ENCODE measurements around the gene ZNF566.
A peak's percentile ranks its signal among the peaks of the same experiment; 100 is the strongest.
"Not testable (repeated sequence)": the region's sequence is repeated elsewhere in the genome, so short reads cannot be mapped to it uniquely, and the experiment has no call there.

The ZNF566 gene

DNA sequence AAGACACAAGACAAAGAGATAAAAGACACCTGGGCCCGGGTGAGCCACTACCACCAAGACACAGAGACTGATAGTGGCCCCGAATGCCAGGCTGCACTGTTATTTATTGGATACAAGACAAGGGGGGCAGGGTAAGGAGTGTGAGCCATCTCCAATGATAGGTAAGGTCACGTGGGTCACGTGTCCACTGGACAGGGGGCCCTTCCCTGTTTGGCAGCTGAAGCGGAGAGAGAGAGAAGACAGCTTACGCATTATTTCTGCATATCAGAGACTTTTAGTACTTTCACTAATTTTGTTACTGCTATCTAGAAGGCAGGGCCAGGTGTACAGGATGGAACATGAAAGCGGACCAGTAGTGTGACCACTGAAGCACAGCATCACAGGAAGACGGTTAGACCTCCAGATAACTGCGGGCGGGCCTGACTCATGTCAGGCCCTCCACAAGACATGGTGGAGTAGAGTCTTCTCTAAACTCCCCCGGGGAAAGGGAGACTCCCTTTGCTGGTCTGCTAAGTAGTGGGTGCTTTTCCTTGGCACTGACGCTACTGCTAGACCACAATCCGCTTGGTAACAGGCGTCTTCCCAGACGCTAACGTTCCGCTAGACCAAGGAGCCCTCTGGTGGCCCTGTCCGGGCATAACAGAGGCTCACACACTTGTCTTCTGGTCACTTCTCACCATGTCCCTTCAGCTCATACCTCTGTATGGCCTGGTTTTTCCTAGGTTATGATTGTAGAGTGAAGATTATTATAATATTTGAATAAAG, 3.5 kb upstream of the ZNF566 start:
- H3K4me3 ChIP-seq (ENCODE audit: low read length); H3K36me3 ChIP-seq (ENCODE audit: control insufficient read depth, insufficient read depth, low read length, severe bottlenecking); H3K9ac ChIP-seq (ENCODE audit: low read length); H3K27me3 ChIP-seq (replicated peaks; ENCODE audit: control insufficient read depth, insufficient read depth, low read length); H3K9me3 ChIP-seq (ENCODE audit: control insufficient read depth, low read length): not testable (repeated sequence)
- DNase-seq (ENCODE audit: low read depth): peak; percentile 77
- H3K4me1 ChIP-seq (ENCODE audit: control insufficient read depth, insufficient read depth, low read length): peaks cover 14% of the 10 kb centered on the region

DNA sequence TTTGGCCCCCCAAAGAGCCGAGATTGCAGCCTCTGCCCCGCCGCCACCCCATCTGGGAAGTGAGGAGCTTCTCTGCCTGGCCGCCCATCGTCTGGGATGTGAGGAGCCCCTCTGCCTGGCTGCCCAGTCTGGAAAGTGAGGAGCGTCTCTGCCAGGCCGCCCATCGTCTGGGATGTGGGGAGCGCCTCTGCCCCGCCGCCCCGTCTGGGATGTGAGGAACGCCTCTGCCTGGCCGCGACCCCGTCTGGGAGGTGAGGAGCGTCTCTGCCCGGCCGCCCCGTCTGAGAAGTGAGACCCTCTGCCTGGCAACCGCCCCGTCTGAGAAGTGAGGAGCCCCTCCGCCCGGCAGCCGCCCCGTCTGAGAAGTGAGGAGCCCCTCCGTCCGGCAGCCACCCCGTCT, 1.5 kb upstream of the ZNF566 start:
- H3K9me3 ChIP-seq (ENCODE audit: control insufficient read depth, low read length); H3K4me3 ChIP-seq (ENCODE audit: low read length); H3K27me3 ChIP-seq (replicated peaks; ENCODE audit: control insufficient read depth, insufficient read depth, low read length); H3K36me3 ChIP-seq (ENCODE audit: control insufficient read depth, insufficient read depth, low read length, severe bottlenecking); H3K9ac ChIP-seq (ENCODE audit: low read length); DNase-seq (ENCODE audit: low read depth): not testable (repeated sequence)
- H3K4me1 ChIP-seq (ENCODE audit: control insufficient read depth, insufficient read depth, low read length): peaks cover 14% of the 10 kb centered on the region

DNA sequence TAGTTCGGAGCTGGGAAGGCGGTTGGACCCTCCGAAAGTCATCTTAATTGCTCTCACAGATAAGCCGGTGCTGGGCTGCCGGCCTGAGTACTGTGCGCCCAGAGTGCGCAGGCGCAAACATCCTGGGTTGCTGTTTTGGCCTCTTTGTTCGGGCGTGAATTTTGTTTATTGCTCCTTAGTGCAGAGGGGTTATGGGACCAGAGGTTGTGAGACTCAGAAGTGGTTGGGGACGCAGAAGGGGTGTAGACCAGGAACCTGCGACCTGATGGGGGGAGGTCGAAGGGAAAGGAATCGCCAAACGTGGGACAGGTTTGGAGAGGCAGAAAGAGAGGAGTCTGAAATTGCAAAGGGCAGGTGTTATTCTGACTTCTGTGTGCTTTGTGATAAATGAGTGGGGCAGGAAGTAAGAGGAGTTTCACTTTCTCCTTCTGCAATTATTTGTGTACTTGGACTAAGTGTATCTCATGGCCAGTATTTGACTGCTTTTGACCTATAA, 607 bp upstream of the ZNF566 start:
- Histone ChIP-seq H3K9me3 (ENCODE audit: control insufficient read depth, low read length) (no peaks in the 10 kb centered on the region), H3K9ac (ENCODE audit: low read length) (peak overlapping the region; percentile 99), H3K36me3 (ENCODE audit: control insufficient read depth, insufficient read depth, low read length, severe bottlenecking) (no peaks in the 10 kb centered on the region), H3K27me3 (replicated peaks; ENCODE audit: control insufficient read depth, insufficient read depth, low read length) (no peaks in the 10 kb centered on the region), H3K4me3 (ENCODE audit: low read length) (peak overlapping the region; percentile 94), H3K4me1 (ENCODE audit: control insufficient read depth, insufficient read depth, low read length) (peaks cover 14% of the 10 kb centered on the region)
- no peak for DNase-seq (ENCODE audit: low read depth)

DNA sequence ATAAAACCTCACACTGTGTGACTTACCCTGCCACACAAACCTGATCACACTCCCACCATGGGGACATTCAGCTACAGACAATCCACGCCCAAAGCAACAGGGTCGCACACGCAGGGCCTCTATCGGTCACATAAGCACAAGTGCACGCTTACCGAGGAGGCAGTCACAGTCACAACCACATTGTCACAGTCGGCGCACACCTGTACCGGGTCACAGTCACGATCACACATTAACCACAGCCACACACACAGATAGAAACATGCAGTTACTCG, 579 bp downstream of the ZNF566 start:
- Histone ChIP-seq H3K27me3 (replicated peaks; ENCODE audit: control insufficient read depth, insufficient read depth, low read length) (no peaks in the 10 kb centered on the region), H3K9me3 (ENCODE audit: control insufficient read depth, low read length) (no peaks in the 10 kb centered on the region), H3K36me3 (ENCODE audit: control insufficient read depth, insufficient read depth, low read length, severe bottlenecking) (no peaks in the 10 kb centered on the region), H3K4me3 (ENCODE audit: low read length) (peak overlapping the region; percentile 94), H3K4me1 (ENCODE audit: control insufficient read depth, insufficient read depth, low read length) (peaks cover 14% of the 10 kb centered on the region), H3K9ac (ENCODE audit: low read length) (peak overlapping the region; percentile 99)
- peak; percentile 46 for DNase-seq (ENCODE audit: low read depth)

DNA sequence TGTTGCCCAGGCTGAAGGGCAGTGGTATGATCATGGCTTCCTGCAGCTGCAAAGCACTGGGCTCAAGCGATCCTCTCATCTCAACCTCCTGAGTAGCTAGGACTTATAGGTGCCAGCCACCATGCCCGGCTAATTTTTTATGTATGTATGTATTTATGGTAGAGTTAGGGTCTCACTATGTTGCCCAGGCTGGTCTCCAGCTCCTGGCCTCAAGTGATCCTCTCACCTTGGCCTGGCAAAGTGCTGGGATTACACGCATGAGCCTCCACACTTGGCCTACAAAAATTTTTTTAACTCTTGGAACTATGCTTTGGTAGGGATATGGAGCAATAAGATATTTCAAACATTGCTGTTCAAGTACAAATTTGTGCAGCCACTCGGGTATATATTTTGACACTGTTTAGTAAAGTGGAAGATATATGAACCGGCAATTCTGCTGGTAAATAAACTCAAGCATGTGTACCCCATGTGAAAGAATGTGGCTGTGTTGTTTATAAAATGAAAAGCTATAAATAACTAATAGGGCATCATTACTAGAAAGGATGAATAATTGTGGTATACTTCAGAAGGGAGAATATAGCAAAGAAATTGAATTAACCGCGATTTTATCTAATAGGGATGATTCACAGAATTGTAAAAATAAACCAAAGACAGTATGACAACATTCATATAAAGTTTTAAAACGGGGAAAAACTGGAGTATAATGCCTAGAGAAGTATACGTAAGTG, 1.1 kb downstream of the ZNF566 start:
- peaks cover 14% of the 10 kb centered on the region for H3K4me1 ChIP-seq (ENCODE audit: control insufficient read depth, insufficient read depth, low read length)
- no peak for DNase-seq (ENCODE audit: low read depth)
- H3K36me3 ChIP-seq (ENCODE audit: control insufficient read depth, insufficient read depth, low read length, severe bottlenecking): peaks cover 2% of the 10 kb centered on the region
- no peaks in the 10 kb centered on the region for H3K27me3 ChIP-seq (replicated peaks; ENCODE audit: control insufficient read depth, insufficient read depth, low read length)
- peak overlapping the region; percentile 94 for H3K4me3 ChIP-seq (ENCODE audit: low read length)
- H3K9ac ChIP-seq (ENCODE audit: low read length): peak overlapping the region; percentile 99
- H3K9me3 ChIP-seq (ENCODE audit: control insufficient read depth, low read length): no peaks in the 10 kb centered on the region

DNA sequence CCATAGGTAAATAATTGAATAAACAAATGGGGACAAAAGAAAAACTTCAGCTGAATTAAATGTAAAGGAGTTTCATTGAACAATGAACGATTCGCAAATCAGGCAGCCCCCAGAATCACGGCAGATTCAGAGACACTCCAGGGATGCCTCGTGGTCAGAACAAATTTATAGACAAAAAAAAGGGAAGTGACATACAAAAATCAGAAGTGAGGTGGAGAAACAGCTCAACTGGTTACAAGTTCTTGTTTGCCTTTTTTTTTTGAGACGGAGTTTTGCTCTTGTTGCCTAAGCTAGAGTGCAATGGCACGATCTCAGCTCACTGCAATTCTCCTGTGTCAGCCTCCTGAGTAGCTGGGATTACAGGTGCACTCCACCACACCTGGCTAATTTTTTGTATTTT, 5.7 kb downstream of the ZNF566 start:
- Histone ChIP-seq H3K4me1 (ENCODE audit: control insufficient read depth, insufficient read depth, low read length) (peaks cover 8% of the 10 kb centered on the region), H3K9me3 (ENCODE audit: control insufficient read depth, low read length) (no peaks in the 10 kb centered on the region), H3K36me3 (ENCODE audit: control insufficient read depth, insufficient read depth, low read length, severe bottlenecking) (peaks cover 15% of the 10 kb centered on the region), H3K27me3 (replicated peaks; ENCODE audit: control insufficient read depth, insufficient read depth, low read length) (no peaks in the 10 kb centered on the region), H3K9ac (ENCODE audit: low read length) (no peak overlapping the region), H3K4me3 (ENCODE audit: low read length) (no peak overlapping the region)
- DNase-seq (ENCODE audit: low read depth): no peak

DNA sequence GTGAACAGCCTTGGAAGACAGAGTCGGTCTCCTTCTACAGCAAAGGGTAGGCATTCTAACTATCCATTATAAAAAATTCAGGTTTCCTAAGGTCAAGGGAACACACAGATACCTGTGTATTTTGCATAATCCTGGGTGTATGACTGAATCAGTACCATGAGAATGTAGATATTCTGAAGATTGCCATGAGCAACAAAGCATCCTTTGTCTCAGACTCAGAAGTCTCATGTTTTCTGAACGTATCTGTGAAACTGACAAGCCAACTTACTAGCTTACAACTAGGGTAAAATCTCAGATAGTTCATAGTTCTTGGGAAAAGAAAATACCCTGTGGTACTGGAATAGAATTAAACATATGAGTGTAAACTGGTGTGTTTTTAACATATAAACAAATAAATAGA, 6.5 kb downstream of the ZNF566 start:
- Histone ChIP-seq H3K9me3 (ENCODE audit: control insufficient read depth, low read length) (no peaks in the 10 kb centered on the region), H3K36me3 (ENCODE audit: control insufficient read depth, insufficient read depth, low read length, severe bottlenecking) (peaks cover 22% of the 10 kb centered on the region), H3K4me1 (ENCODE audit: control insufficient read depth, insufficient read depth, low read length) (peaks cover under 1% of the 10 kb centered on the region), H3K9ac (ENCODE audit: low read length) (no peak overlapping the region), H3K4me3 (ENCODE audit: low read length) (no peak overlapping the region), H3K27me3 (replicated peaks; ENCODE audit: control insufficient read depth, insufficient read depth, low read length) (no peaks in the 10 kb centered on the region)
- DNase-seq (ENCODE audit: low read depth): no peak

DNA sequence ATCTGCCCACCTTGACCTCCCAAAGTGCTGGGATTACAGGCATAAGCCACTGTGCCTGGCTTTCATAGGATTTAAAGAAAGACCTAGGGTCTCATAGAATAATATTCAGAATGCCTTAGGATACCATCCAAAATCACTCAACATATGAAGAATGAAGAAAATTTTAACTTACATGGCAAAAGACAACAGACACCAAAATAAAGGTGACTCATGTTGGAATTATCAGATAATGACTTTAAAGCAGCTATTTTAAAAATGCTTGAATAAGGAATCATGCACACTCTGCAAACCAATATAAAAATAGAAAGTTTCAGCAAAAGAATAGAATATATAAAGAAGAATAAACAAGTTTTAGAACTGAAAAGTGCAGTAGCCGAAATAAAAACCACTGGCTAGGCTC, 29.3 kb downstream of the ZNF566 start:
- H3K36me3 ChIP-seq (ENCODE audit: control insufficient read depth, insufficient read depth, low read length, severe bottlenecking): peaks cover 45% of the 10 kb centered on the region
- no peaks in the 10 kb centered on the region for H3K27me3 ChIP-seq (replicated peaks; ENCODE audit: control insufficient read depth, insufficient read depth, low read length)
- H3K9me3 ChIP-seq (ENCODE audit: control insufficient read depth, low read length): peaks cover 33% of the 10 kb centered on the region
- H3K4me1 ChIP-seq (ENCODE audit: control insufficient read depth, insufficient read depth, low read length): no peaks in the 10 kb centered on the region
- no peak overlapping the region for H3K4me3 ChIP-seq (ENCODE audit: low read length)
- DNase-seq (ENCODE audit: low read depth): peak; percentile 29
- H3K9ac ChIP-seq (ENCODE audit: low read length): no peak overlapping the region

DNA sequence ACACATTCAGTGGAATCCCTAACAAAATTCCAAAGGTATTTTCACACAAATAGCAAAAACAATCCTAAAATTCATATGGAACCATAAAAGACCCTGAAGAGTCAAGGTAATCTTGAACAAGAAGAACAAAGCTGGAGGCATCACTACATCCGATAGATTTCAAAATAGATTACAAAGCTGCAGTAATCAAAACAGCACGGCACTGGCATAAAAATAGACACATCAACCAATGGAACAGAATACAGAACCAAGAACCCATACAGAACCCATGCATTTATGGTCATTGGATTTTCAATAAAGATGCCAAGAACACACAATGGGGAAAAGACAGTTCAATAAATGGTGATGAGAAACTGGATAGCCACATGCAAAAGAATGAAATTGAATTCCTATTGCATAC, 32.5 kb downstream of the ZNF566 start:
- H3K27me3 ChIP-seq (replicated peaks; ENCODE audit: control insufficient read depth, insufficient read depth, low read length): no peaks in the 10 kb centered on the region
- no peak for DNase-seq (ENCODE audit: low read depth)
- no peaks in the 10 kb centered on the region for H3K4me1 ChIP-seq (ENCODE audit: control insufficient read depth, insufficient read depth, low read length)
- peaks cover 57% of the 10 kb centered on the region for H3K9me3 ChIP-seq (ENCODE audit: control insufficient read depth, low read length)
- peak overlapping the region; percentile 50 for H3K4me3 ChIP-seq (ENCODE audit: low read length)
- no peak overlapping the region for H3K9ac ChIP-seq (ENCODE audit: low read length)
- H3K36me3 ChIP-seq (ENCODE audit: control insufficient read depth, insufficient read depth, low read length, severe bottlenecking): peaks cover 60% of the 10 kb centered on the region

DNA sequence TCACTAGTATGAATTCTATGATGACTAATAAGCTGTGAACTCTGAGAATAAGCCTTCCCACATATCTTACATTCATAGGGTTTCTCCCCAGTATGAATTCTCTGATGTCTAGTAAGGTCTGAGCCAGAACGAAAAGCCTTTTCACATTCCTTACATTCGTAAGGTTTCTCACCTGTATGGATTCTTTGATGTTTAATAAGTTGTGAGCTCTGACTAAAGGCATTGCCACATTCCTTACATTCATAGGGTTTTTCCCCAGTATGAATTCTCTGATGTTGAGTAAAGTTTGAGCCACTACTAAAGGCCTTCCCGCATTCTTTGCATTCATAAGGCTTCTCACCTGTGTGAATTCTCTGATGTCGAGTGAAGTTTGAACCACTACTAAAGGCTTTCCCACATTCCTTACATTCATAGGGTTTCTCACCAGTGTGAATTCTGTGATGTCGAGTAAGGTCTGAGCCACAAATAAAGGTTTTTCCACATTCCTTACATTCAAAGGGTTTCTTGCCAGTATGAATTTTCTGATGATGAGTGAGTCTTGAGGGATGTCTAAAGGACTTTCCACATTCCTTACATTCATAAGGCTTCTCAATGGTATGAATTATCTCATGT, 40.2 kb downstream of the ZNF566 start:
- H3K36me3 ChIP-seq (ENCODE audit: control insufficient read depth, insufficient read depth, low read length, severe bottlenecking): peaks cover 88% of the 10 kb centered on the region

DNA sequence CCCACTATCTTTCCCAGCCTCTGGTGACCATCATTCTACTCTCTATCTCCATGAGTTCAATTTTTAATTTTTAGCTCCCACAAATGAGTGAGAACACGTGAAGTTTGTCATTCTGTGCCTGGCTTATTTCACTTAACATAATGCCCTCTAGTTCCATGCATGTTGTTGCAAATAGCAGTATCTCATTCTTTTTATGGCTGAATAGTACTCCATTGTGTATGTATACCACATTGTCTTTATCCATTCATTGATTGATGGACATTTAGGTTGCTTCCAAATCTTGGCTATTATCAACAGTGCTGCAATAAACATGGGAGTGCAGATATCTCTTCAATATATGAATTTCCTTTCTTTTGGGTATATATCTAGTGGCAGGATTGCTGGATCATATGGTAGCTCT, 48.0 kb downstream of the ZNF566 start:
- DNase-seq (ENCODE audit: low read depth): no peak
- H3K27me3 ChIP-seq (replicated peaks; ENCODE audit: control insufficient read depth, insufficient read depth, low read length): no peaks in the 10 kb centered on the region
- H3K4me3 ChIP-seq (ENCODE audit: low read length): no peak overlapping the region
- no peak overlapping the region for H3K9ac ChIP-seq (ENCODE audit: low read length)
- peaks cover 15% of the 10 kb centered on the region for H3K36me3 ChIP-seq (ENCODE audit: control insufficient read depth, insufficient read depth, low read length, severe bottlenecking)
- no peaks in the 10 kb centered on the region for H3K4me1 ChIP-seq (ENCODE audit: control insufficient read depth, insufficient read depth, low read length)
- H3K9me3 ChIP-seq (ENCODE audit: control insufficient read depth, low read length): peaks cover 41% of the 10 kb centered on the region

More for the DNA sequence above, 40.2 kb downstream of the ZNF566 start:
- H3K9me3 ChIP-seq (ENCODE audit: control insufficient read depth, low read length): peaks cover 95% of the 10 kb centered on the region
- H3K4me1 ChIP-seq (ENCODE audit: control insufficient read depth, insufficient read depth, low read length): no peaks in the 10 kb centered on the region
- H3K27me3 ChIP-seq (replicated peaks; ENCODE audit: control insufficient read depth, insufficient read depth, low read length): no peaks in the 10 kb centered on the region
- no peak overlapping the region for H3K9ac ChIP-seq (ENCODE audit: low read length)
- H3K4me3 ChIP-seq (ENCODE audit: low read length): peak overlapping the region; percentile 74
- DNase-seq (ENCODE audit: low read depth): no peak
